SK-N-SH treated with all-trans-retinoic acid at 6 μM for 48 hours (cell line): Measurements from ENCODE around the gene OR1K1.

Experiments used
- ATAC-seq: fragments of 200-7000 bp; cut with Tn5 transposase; 3 replicates; pipeline ENCODE4 v1.9.1; 2020; ENCODE audit warnings: mild to moderate bottlenecking, moderate library complexity
- ARNTL ChIP-seq: fragments of 450-650 bp; formaldehyde crosslinking; IDR thresholded peaks from 2 replicates; pipeline ENCODE4 v1.5.0; 2020; ENCODE audit warnings: low read depth, mild to moderate bottlenecking, moderate library complexity, borderline replicate concordance
- BACH2 ChIP-seq: fragments of 250-450 bp; sonication (Bioruptor Pico); IDR thresholded peaks from 2 replicates; pipeline ENCODE4 v1.9.0; 2021; ENCODE audit warnings: mild to moderate bottlenecking, borderline replicate concordance
- CSDC2 ChIP-seq: fragments of 250-450 bp; sonication (Bioruptor Pico); IDR thresholded peaks from 2 replicates; pipeline ENCODE4 v1.5.0; 2020; ENCODE audit warnings: mild to moderate bottlenecking, moderate library complexity
- CSRNP3 ChIP-seq: fragments of 250-450 bp; sonication (Bioruptor Pico); IDR thresholded peaks from 2 replicates; pipeline ENCODE4 v1.5.1; 2021; ENCODE audit warnings: mild to moderate bottlenecking, moderate library complexity
- ESRRG ChIP-seq: fragments of 250-450 bp; sonication (Bioruptor Pico); IDR thresholded peaks from 2 replicates; pipeline ENCODE4 v1.6.1; 2021; ENCODE audit warnings: mild to moderate bottlenecking
- GLIS3 ChIP-seq: fragments of 250-450 bp; sonication (Bioruptor Pico); IDR thresholded peaks from 2 replicates; pipeline ENCODE4 v1.5.0; 2020; ENCODE audit warnings: mild to moderate bottlenecking, moderate library complexity
- ISL1 ChIP-seq: fragments of 250-450 bp; sonication (Bioruptor Pico); IDR thresholded peaks from 2 replicates; pipeline ENCODE4 v2.1.2; 2022; ENCODE audit warnings: mild to moderate bottlenecking, moderate library complexity
- OSR1 ChIP-seq: fragments of 250-450 bp; sonication (Bioruptor Pico); IDR thresholded peaks from 2 replicates; pipeline ENCODE4 v1.8.0; 2022; ENCODE audit warnings: moderate library complexity, mild to moderate bottlenecking, inconsistent platforms
- PATZ1 ChIP-seq: fragments of 250-450 bp; sonication (Bioruptor Pico); IDR thresholded peaks from 2 replicates; pipeline ENCODE4 v1.8.0; 2020; ENCODE audit warnings: mild to moderate bottlenecking, moderate library complexity, borderline replicate concordance
- POU6F1 ChIP-seq: fragments of 250-450 bp; sonication (Bioruptor Pico); IDR thresholded peaks from 2 replicates; pipeline ENCODE4 v1.8.0; 2021; ENCODE audit warnings: low read depth, mild to moderate bottlenecking, moderate library complexity, borderline replicate concordance
- PPARA ChIP-seq: fragments of 250-450 bp; sonication (Bioruptor Pico); IDR thresholded peaks from 2 replicates; pipeline ENCODE4 v1.5.0; 2020; ENCODE audit warnings: mild to moderate bottlenecking, borderline replicate concordance
- RARB ChIP-seq: fragments of 250-450 bp; sonication (Bioruptor Pico); IDR thresholded peaks from 2 replicates; pipeline ENCODE4 v1.8.0; 2021; ENCODE audit warnings: mild to moderate bottlenecking, moderate library complexity
- SNAI2 ChIP-seq: fragments of 250-450 bp; sonication (Bioruptor Pico); IDR thresholded peaks from 2 replicates; pipeline ENCODE4 v1.5.0; 2020; ENCODE audit warnings: mild to moderate bottlenecking, moderate library complexity
- TCF4 ChIP-seq: fragments of 250-450 bp; sonication (Bioruptor Pico); IDR thresholded peaks from 2 replicates; pipeline ENCODE4 v1.8.0; 2021; ENCODE audit warnings: mild to moderate bottlenecking, moderate library complexity, borderline replicate concordance
- TOX ChIP-seq: fragments of 250-450 bp; sonication (Bioruptor Pico); IDR thresholded peaks from 2 replicates; pipeline ENCODE4 v1.8.0; 2021; ENCODE audit warnings: mild to moderate bottlenecking, moderate library complexity, borderline replicate concordance
- TSHZ2 ChIP-seq: fragments of 250-450 bp; sonication (Bioruptor Pico); IDR thresholded peaks from 2 replicates; pipeline ENCODE4 v1.5.0; 2020; ENCODE audit warnings: mild to moderate bottlenecking, moderate library complexity
- ZC3H10 ChIP-seq: fragments of 250-450 bp; sonication (Bioruptor Pico); IDR thresholded peaks from 2 replicates; pipeline ENCODE4 v1.5.1; 2021; ENCODE audit warnings: mild to moderate bottlenecking, moderate library complexity
- ZFP3 ChIP-seq: fragments of 250-450 bp; sonication (Bioruptor Pico); IDR thresholded peaks from 2 replicates; pipeline ENCODE4 v1.5.0; 2020; ENCODE audit warnings: mild to moderate bottlenecking, moderate library complexity
- ZNF565 ChIP-seq: fragments of 450-650 bp; formaldehyde crosslinking; conservative IDR thresholded peaks from 2 replicates; pipeline ENCODE4 v1.5.0; 2020; ENCODE audit warnings: low read depth, mild to moderate bottlenecking, moderate library complexity
- ZNF70 ChIP-seq: fragments of 450-650 bp; formaldehyde crosslinking; IDR thresholded peaks from 2 replicates; pipeline ENCODE4 v1.5.0; 2020; ENCODE audit warnings: mild to moderate bottlenecking, moderate library complexity
- ZNF8 ChIP-seq: fragments of 450-650 bp; formaldehyde crosslinking; IDR thresholded peaks from 2 replicates; pipeline ENCODE4 v1.5.0; 2020; ENCODE audit warnings: mild to moderate bottlenecking, moderate library complexity

The OR1K1 gene

GRCh38 chr9:122845116-122845515 is 45.2 kb downstream of the OR1K1 start:
- no peak for TF ChIP-seq CSDC2
- TF ChIP-seq ARNTL (CRISPR knock-in tag) = no peak
- no peak for TF ChIP-seq TSHZ2 (CRISPR knock-in tag)
- no peak for TF ChIP-seq ZNF70 (CRISPR knock-in tag)
- ATAC-seq = no peak

- no peak for TF ChIP-seq ZFP3
- TF ChIP-seq POU6F1 (CRISPR knock-in tag) = no peak
- TF ChIP-seq RARB (CRISPR knock-in tag) = no peak
- no peak for TF ChIP-seq ZNF8 (CRISPR knock-in tag)
- no peak for TF ChIP-seq TOX (CRISPR knock-in tag)
- no peak for ATAC-seq
These were observed 46.5 kb downstream of the OR1K1 start for GRCh38 chr9:122846371-122846940.

GRCh38 chr9:122848256-122848943 is 48.5 kb downstream of the OR1K1 start:
- no peak for ATAC-seq
- TF ChIP-seq TOX (CRISPR knock-in tag) (no peak), ISL1 (CRISPR knock-in tag) (no peak), CSRNP3 (no peak), ZNF565 (no peak), ZC3H10 (CRISPR knock-in tag) (no peak), ZNF8 (CRISPR knock-in tag) (no peak), PPARA (CRISPR knock-in tag) (no peak), POU6F1 (CRISPR knock-in tag) (no peak), ESRRG (no peak), ZNF70 (CRISPR knock-in tag) (no peak), TSHZ2 (CRISPR knock-in tag) (no peak), OSR1 (CRISPR knock-in tag) (no peak), PATZ1 (CRISPR knock-in tag) (no peak), SNAI2 (CRISPR knock-in tag) (no peak), ARNTL (CRISPR knock-in tag) (no peak), BACH2 (CRISPR knock-in tag) (no peak), GLIS3 (CRISPR knock-in tag) (no peak), TCF4 (no peak), CSDC2 (no peak)
